Measurements from ENCODE around the gene GPSM1.

GRCh38 chr9:136397643-136398042 is 70.3 kb downstream of the GPSM1 start:
- no peak for TF ChIP-seq CTCF (IDR thresholded peaks at IDR 0.05)
- TF ChIP-seq EZH2 (IDR thresholded peaks at IDR 0.05; ENCODE audit: borderline replicate concordance, insufficient read depth, low read depth, low read length, poor library complexity, severe bottlenecking), result no peak

Measured in B cell (primary cell).